Breast epithelium (tissue), 3 donors: ENCODE results near the gene AKT3.

Experiments
- POLR2A ChIP-seq: fragments of 450-650 bp; IDR thresholded peaks from one replicate; pipeline ENCODE4 v1.6.1; 2016; ENCODE audit warnings: antibody characterized with exemption, mild to moderate bottlenecking, moderate library complexity
- POLR2AphosphoS5 ChIP-seq, 3 donors: sonication (generic); formaldehyde crosslinking; IDR thresholded peaks; one replicate each; pipeline ENCODE4 v1.6.1; 2017; ENCODE audit warnings: antibody characterized with exemption in 3 of 3
- TF ChIP-seq, protein P1 (sequence below), 3 donors: fragments of 450-650 bp; IDR thresholded peaks; one replicate each; pipeline ENCODE4 v1.5.1; 2016 to 2017; ENCODE audit warnings: antibody characterized with exemption in 3 of 3, mild to moderate bottlenecking in 3 of 3, moderate library complexity in 3 of 3

DNA sequence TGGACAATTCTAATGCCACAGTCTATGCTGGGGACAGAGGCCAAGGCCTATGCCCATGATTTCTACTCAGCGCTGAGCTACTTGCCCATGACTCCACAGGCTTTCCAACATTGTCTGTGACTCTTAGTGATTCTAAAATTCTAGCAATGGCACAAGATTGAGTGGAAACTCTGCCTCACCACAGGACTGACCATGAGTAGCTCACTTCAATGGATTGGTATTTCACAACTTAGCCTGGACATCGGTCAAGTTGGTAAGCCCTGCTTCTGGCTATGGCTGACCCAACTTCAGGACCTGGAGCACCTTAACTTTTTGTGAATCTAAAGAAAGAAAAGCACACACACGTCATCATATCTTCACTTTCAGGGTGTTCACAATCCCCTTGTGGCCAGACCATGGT lies 339.1 kb downstream of the AKT3 start:
- TF ChIP-seq POLR2A: no peak
- TF ChIP-seq, protein P1, sequence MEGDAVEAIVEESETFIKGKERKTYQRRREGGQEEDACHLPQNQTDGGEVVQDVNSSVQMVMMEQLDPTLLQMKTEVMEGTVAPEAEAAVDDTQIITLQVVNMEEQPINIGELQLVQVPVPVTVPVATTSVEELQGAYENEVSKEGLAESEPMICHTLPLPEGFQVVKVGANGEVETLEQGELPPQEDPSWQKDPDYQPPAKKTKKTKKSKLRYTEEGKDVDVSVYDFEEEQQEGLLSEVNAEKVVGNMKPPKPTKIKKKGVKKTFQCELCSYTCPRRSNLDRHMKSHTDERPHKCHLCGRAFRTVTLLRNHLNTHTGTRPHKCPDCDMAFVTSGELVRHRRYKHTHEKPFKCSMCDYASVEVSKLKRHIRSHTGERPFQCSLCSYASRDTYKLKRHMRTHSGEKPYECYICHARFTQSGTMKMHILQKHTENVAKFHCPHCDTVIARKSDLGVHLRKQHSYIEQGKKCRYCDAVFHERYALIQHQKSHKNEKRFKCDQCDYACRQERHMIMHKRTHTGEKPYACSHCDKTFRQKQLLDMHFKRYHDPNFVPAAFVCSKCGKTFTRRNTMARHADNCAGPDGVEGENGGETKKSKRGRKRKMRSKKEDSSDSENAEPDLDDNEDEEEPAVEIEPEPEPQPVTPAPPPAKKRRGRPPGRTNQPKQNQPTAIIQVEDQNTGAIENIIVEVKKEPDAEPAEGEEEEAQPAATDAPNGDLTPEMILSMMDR (IDR thresholded peaks at IDR 0.05): no peak
- no peak for TF ChIP-seq POLR2AphosphoS5 (IDR thresholded peaks at IDR 0.05)
